Erythroblast (primary cell): ENCODE data around the gene FREM1.

Experiments
- GATA1 ChIP-seq: IDR thresholded peaks from 2 replicates; pipeline ENCODE4 v1.6.1; 2011; ENCODE audit warnings: low read depth, mild to moderate bottlenecking, control low read depth, low read length, moderate library complexity
- POLR2A ChIP-seq: IDR thresholded peaks from 2 replicates; pipeline ENCODE4 v1.6.1; 2011; ENCODE audit warnings: mild to moderate bottlenecking, low read length

- TF ChIP-seq POLR2A = no peak
- no peak for TF ChIP-seq GATA1
Measured at GRCh38 chr9:14811844-14812243, 98.4 kb downstream of the FREM1 start.
